H1 (cell line): ENCODE data around the gene HES4. TPM values are rescaled to one million over a fixed set of nuclear protein-coding genes. Genes with fewer than 3 reads are reported as not detected.

Experiments
- CTCF ChIA-PET: fragments of 300-600 bp; sonication (Branson Sonifier 250); formaldehyde crosslinking; loops from one replicate; lab custom pipeline; 2021; ENCODE audit not compliant: partially characterized antibody; lab: Charles Lee
- POLR2A ChIA-PET: fragments of 300-600 bp; sonication (Branson Sonifier 250); formaldehyde crosslinking; loops from one replicate; lab custom pipeline; 2021; ENCODE audit warnings: inconsistent platforms; ENCODE audit not compliant: partially characterized antibody; lab: Charles Lee
- DNase-seq, 2 experiments: peaks; one replicate each; pipeline versions ENCODE4 v3.0.0 to v3.0.0-alpha.2; 2010 to 2022; ENCODE audit warnings: low spot score in 2 of 2, low read depth in 1 of 2, mixed read lengths in 1 of 2
- FAIRE-seq: peaks from 2 replicates; lab custom pipeline; 2011; peaks lifted over from hg19 to GRCh38; lab: Jason Lieb, UNC
- H2AFZ ChIP-seq: 2 replicates; pipeline ENCODE4 v1.8.1; 2012; ENCODE audit warnings: low read length, inconsistent platforms
- H2AK5ac ChIP-seq: 2 replicates; pipeline ENCODE4 v1.6.1; 2013; ENCODE audit warnings: low read depth, low read length
- H2BK120ac ChIP-seq: replicated peaks from 2 replicates; pipeline ENCODE3; 2013; ENCODE audit warnings: low read depth, low read length, inconsistent platforms
- H2BK12ac ChIP-seq: 2 replicates; pipeline ENCODE4 v1.6.1; 2013; ENCODE audit warnings: low read depth, low read length
- H2BK15ac ChIP-seq: 2 replicates; pipeline ENCODE4 v1.6.1; 2013; ENCODE audit warnings: low read length
- H2BK20ac ChIP-seq: 2 replicates; pipeline ENCODE4 v1.6.1; 2013; ENCODE audit warnings: low read length
- H2BK5ac ChIP-seq: 2 replicates; pipeline ENCODE4 v1.6.1; 2013; ENCODE audit warnings: low read depth, low read length
- H3K14ac ChIP-seq: 2 replicates; pipeline ENCODE4 v1.6.1; 2013; ENCODE audit warnings: inconsistent platforms; ENCODE audit not compliant: insufficient read length
- H3K18ac ChIP-seq: 2 replicates; pipeline ENCODE4 v1.6.1; 2013; ENCODE audit warnings: low read length; ENCODE audit errors: extremely low read depth
- H3K23ac ChIP-seq: 2 replicates; pipeline ENCODE4 v1.6.1; 2013; ENCODE audit warnings: inconsistent platforms; ENCODE audit not compliant: insufficient read length
- H3K23me2 ChIP-seq: 2 replicates; pipeline ENCODE4 v1.6.1; 2013; ENCODE audit warnings: low read depth, low read length
- H3K27ac ChIP-seq: 2 replicates; pipeline ENCODE4 v1.6.1; 2011; ENCODE audit warnings: low read depth, low read length, inconsistent platforms
- H3K27me3 ChIP-seq, 4 experiments: replicated peaks in 1 of 4; 1 replicate in 1 of 4; 2 replicates in 3 of 4; pipeline versions ENCODE4 v1.6.1 to v1.8.1; 2011 to 2013; ENCODE audit warnings: low read length in 3 of 4, mild to moderate bottlenecking in 3 of 4, inconsistent platforms in 2 of 4, mixed read lengths in 2 of 4, moderate library complexity in 1 of 4; ENCODE audit not compliant: control insufficient read depth in 3 of 4, insufficient read depth in 3 of 4; ENCODE audit errors: extremely low read depth in 1 of 4
- H3K36me3 ChIP-seq, 4 experiments: 2 replicates each; pipeline versions ENCODE4 v1.6.1 to v1.8.1; 2011 to 2013; ENCODE audit warnings: mild to moderate bottlenecking in 4 of 4, low read length in 3 of 4, moderate library complexity in 2 of 4, control low read depth in 1 of 4, inconsistent platforms in 1 of 4; ENCODE audit not compliant: insufficient read depth in 4 of 4, control insufficient read depth in 2 of 4
- H3K4ac ChIP-seq: replicated peaks from 2 replicates; pipeline ENCODE3; 2013; ENCODE audit warnings: low read length, low read depth, mixed read lengths, inconsistent platforms; ENCODE audit not compliant: insufficient read length
- H3K4me1 ChIP-seq, 4 experiments: replicated peaks in 1 of 4; 1 replicate in 1 of 4; 2 replicates in 3 of 4; pipeline versions ENCODE4 v1.6.1 to v1.8.1; 2011 to 2013; ENCODE audit warnings: low read length in 3 of 4, inconsistent platforms in 2 of 4, mixed read lengths in 1 of 4; ENCODE audit not compliant: insufficient read depth in 4 of 4, control insufficient read depth in 3 of 4
- H3K4me2 ChIP-seq, 2 experiments: 2 replicates each; pipeline versions ENCODE4 v1.6.1 to v1.8.1; 2011 to 2013; ENCODE audit warnings: low read depth in 2 of 2, low read length in 2 of 2, control low read depth in 1 of 2, inconsistent platforms in 1 of 2, mild to moderate bottlenecking in 1 of 2; ENCODE audit not compliant: insufficient read depth in 1 of 2
- H3K4me3 ChIP-seq, 4 experiments: fragments of 200-600, 300-600 bp in 1 of 4; sonication (generic), shearing (Covaris generic), sonication (Bioruptor Twin) in 1 of 4; 2 replicates each; pipeline versions ENCODE4 v1.5.1 to v1.8.1; 2011 to 2016; ENCODE audit warnings: low read length in 4 of 4, low read depth in 3 of 4, control low read depth in 2 of 4, inconsistent platforms in 2 of 4, mild to moderate bottlenecking in 2 of 4, mixed read lengths in 1 of 4, moderate library complexity in 1 of 4; ENCODE audit not compliant: insufficient read depth in 2 of 4; ENCODE audit errors: extremely low read depth in 1 of 4
- H3K56ac ChIP-seq: replicated peaks from 2 replicates; pipeline ENCODE3; 2013; ENCODE audit warnings: low read depth, mild to moderate bottlenecking, mixed read lengths, low read length, inconsistent platforms; ENCODE audit not compliant: insufficient read length
- H3K79me1 ChIP-seq: 2 replicates; pipeline ENCODE4 v1.6.1; 2013; ENCODE audit warnings: low read depth, low read length, control low read depth
- H3K79me2 ChIP-seq, 2 experiments: 2 replicates each; pipeline versions ENCODE4 v1.6.1 to v1.8.1; 2012 to 2013; ENCODE audit warnings: low read length in 2 of 2, mild to moderate bottlenecking in 2 of 2, inconsistent platforms in 1 of 2; ENCODE audit not compliant: insufficient read depth in 2 of 2, control insufficient read depth in 1 of 2
- H3K9ac ChIP-seq, 4 experiments: replicated peaks in 1 of 4; 1 replicate in 1 of 4; 2 replicates in 3 of 4; pipeline versions ENCODE4 v1.6.1 to v1.8.1; 2011 to 2013; ENCODE audit warnings: low read depth in 3 of 4, low read length in 3 of 4, control low read depth in 2 of 4, mild to moderate bottlenecking in 2 of 4, moderate library complexity in 2 of 4, inconsistent platforms in 1 of 4; ENCODE audit errors: extremely low read depth in 1 of 4
- H3K9me3 ChIP-seq, 2 experiments: 2 replicates each; pipeline versions ENCODE4 v1.6.1 to v1.8.1; 2012 to 2013; ENCODE audit warnings: mild to moderate bottlenecking in 2 of 2, moderate library complexity in 2 of 2, control low read depth in 1 of 2, inconsistent platforms in 1 of 2, low read depth in 1 of 2, low read length in 1 of 2, mixed read lengths in 1 of 2; ENCODE audit not compliant: insufficient read depth in 2 of 2
- H4K20me1 ChIP-seq, 2 experiments: replicated peaks in 1 of 2; 2 replicates each; pipeline versions ENCODE3 to v1.8.1; 2011 to 2013; ENCODE audit warnings: inconsistent platforms in 2 of 2, low read length in 2 of 2, mild to moderate bottlenecking in 1 of 2; ENCODE audit not compliant: insufficient read depth in 2 of 2, control insufficient read depth in 1 of 2
- H4K5ac ChIP-seq: 2 replicates; pipeline ENCODE4 v1.6.1; 2013; ENCODE audit warnings: low read length, low read depth, mixed read lengths, inconsistent platforms; ENCODE audit not compliant: insufficient read length
- H4K8ac ChIP-seq: 2 replicates; pipeline ENCODE4 v1.8.0; 2013; ENCODE audit warnings: mild to moderate bottlenecking, moderate library complexity, low read length, inconsistent platforms; ENCODE audit not compliant: insufficient read depth; ENCODE audit errors: extremely low read depth
- H4K91ac ChIP-seq: replicated peaks from 2 replicates; pipeline ENCODE3; 2013; ENCODE audit warnings: low read length, mixed read lengths, inconsistent platforms; ENCODE audit not compliant: insufficient read length
- HDAC6 ChIP-seq: IDR thresholded peaks from one replicate; pipeline ENCODE4 v1.7.1; 2012; ENCODE audit warnings: low read depth, mild to moderate bottlenecking, inconsistent platforms, low read length, moderate library complexity
- MAFK ChIP-seq: IDR thresholded peaks from 2 replicates; pipeline ENCODE4 v1.6.1; 2012; ENCODE audit warnings: low read depth, mild to moderate bottlenecking, improper control_type of control experiment, low read length
- RNF2 ChIP-seq: fragments of 200-900, 300-1000 bp; sonication (generic); IDR thresholded peaks from 2 replicates; pipeline ENCODE4 v1.7.1; 2016; ENCODE audit warnings: borderline replicate concordance, low read depth, mild to moderate bottlenecking, antibody characterized with exemption, low read length; ENCODE audit not compliant: poor library complexity, severe bottlenecking; ENCODE audit errors: missing control alignments
- SIRT6 ChIP-seq: IDR thresholded peaks from one replicate; pipeline ENCODE4 v1.7.1; 2012; ENCODE audit warnings: low read length, inconsistent platforms
- SUZ12 ChIP-seq: fragments of 200-600 bp; sonication (generic); IDR thresholded peaks from 2 replicates; pipeline ENCODE4 v1.6.1; 2012; ENCODE audit warnings: mild to moderate bottlenecking, inconsistent platforms, low read length, moderate library complexity, mixed read lengths
- YY1 ChIP-seq: IDR thresholded peaks from 2 replicates; pipeline ENCODE4 v1.6.1; 2011; ENCODE audit warnings: low read depth, mild to moderate bottlenecking, low read length
- WGBS, 2 experiments: shearing (Covaris generic) in 1 of 2; methylation state at CpG; one replicate each; pipeline versions ENCODE4 v1.1.6 to v1.1.7; 2013 to 2015; ENCODE audit warnings: low lambda C conversion rate in 2 of 2, mixed read lengths in 2 of 2, inconsistent platforms in 1 of 2, low coverage in 1 of 2, missing lambda C conversion rate in 1 of 2; ENCODE audit not compliant: insufficient replicate concordance in 2 of 2, insufficient coverage in 1 of 2, insufficient read length in 1 of 2; ENCODE audit errors: extremely low coverage in 1 of 2, missing lambda C conversion rate in 1 of 2; 5-methylcytosine and 5-hydroxymethylcytosine counted together
- polyA plus RNA-seq, 7 experiments: library from polyadenylated mRNA; depleted of rRNA in 3 of 7; stranded (reverse) in 5 of 7; unstranded in 2 of 7; fragments of >200 nt in 5 of 7; fragments of 200-250 nt in 2 of 7; gene quantifications; 1 replicate in 5 of 7; 2 replicates in 1 of 7; 4 replicates in 1 of 7; pipeline versions ENCODE4 v1.2.1 to v1.2.3, GENCODE V29; 2011 to 2013; ENCODE audit warnings: missing spikeins in 2 of 7, mixed read lengths in 2 of 7
- total RNA-seq: library from RNA; stranded (reverse); fragmentation: NEBNext Ultra II Directional; extraction: Animal tissue kit (Norgen Biotek cat#: 25700); gene quantifications from 2 replicates; pipeline ENCODE4 v1.2.1, GENCODE V29; 2021
- TF ChIP-seq, protein P1 (sequence below), 3 experiments: IDR thresholded peaks; 1 replicate in 2 of 3; 2 replicates in 1 of 3; pipeline versions ENCODE4 v1.5.1 to v1.6.1; 2011; ENCODE audit warnings: low read length in 3 of 3, mild to moderate bottlenecking in 3 of 3, inconsistent platforms in 2 of 3, low read depth in 1 of 3, moderate library complexity in 1 of 3; ENCODE audit not compliant: insufficient read depth in 1 of 3; ENCODE audit errors: control extremely low read depth in 1 of 3
- TF ChIP-seq, protein P2 (sequence below): IDR thresholded peaks from 2 replicates; pipeline ENCODE4 v1.6.1; 2012; ENCODE audit warnings: inconsistent platforms

The HES4 gene
- total and polyA plus RNA-seq, 2 of the 8 experiments (the other 6 are each of a cell fraction or from before 2014, with no cell fraction given) = 2.8 to 3.5 TPM

DNA sequence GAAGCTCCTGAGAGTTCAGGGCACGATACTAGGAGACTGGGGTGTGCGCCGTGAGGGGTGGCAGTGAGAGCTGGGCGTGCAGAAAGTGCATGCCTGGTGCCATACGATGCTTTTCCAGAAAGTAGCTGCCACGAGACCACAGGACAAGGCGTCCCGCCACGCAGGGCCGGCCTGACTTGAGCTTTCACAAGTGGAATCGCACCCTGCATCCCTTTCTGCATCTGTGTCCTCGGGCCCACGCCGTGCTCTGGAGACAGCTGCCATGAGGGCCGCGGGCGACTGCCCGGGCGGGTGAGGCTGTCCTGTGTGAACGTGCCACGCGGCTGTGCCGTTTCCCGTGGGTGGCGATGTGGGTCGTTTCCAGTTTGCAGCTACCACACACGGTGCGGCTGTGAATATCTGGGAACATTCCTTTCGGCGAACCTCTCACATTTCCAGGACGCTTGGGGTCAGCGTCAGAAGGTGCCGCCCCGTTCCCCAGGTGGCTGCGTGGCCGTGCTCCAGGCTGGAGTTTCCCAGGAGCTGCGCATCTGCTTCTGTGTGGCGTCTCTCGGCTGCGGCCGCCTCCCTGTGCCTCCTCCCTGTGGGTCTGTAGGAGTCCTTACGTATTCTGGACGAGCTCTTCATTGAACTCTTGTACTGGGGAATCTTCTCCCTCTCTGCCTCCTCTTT lies 17.0 kb downstream of the HES4 start:
- no peaks in the 10 kb centered on the region for H3K79me1 ChIP-seq
- H3K9ac ChIP-seq = no peak overlapping the region
- H2BK5ac ChIP-seq = no peak overlapping the region
- WGBS, 2 experiments = 84% methylated on average over 42 of the region's 43 CpGs; no CpG with 5 or more reads in 1 of the 2 experiments
- peaks cover 0 to 25% (median 15%) of the 10 kb centered on the region in 4 experiments; a peak in 5 of 7 replicates for H3K27me3 ChIP-seq
- H2BK120ac ChIP-seq = no peak overlapping the region
- no peak overlapping the region for H3K4me3 ChIP-seq
- H3K4me2 ChIP-seq = no peak overlapping the region
- no peak overlapping the region for H3K14ac ChIP-seq
- H3K18ac ChIP-seq = no peak overlapping the region
- no peak overlapping the region for H2BK20ac ChIP-seq
- no peak overlapping the region for H3K23ac ChIP-seq
- no peaks in the 10 kb centered on the region for H3K36me3 ChIP-seq
- peaks cover 0 to 8% of the 10 kb centered on the region in 2 experiments for H4K20me1 ChIP-seq
- no peak overlapping the region for H2BK15ac ChIP-seq
- H3K4me1 ChIP-seq = no peaks in the 10 kb centered on the region; a peak in 1 of 7 replicates
- H3K23me2 ChIP-seq = no peaks in the 10 kb centered on the region; the same call in 1 of the 2 replicates
- FAIRE-seq = no peak
- H2AK5ac ChIP-seq = no peak overlapping the region
- H3K27ac ChIP-seq = no peak overlapping the region
- DNase-seq = no peak
- no peak overlapping the region for H4K91ac ChIP-seq
- H3K9me3 ChIP-seq = no peaks in the 10 kb centered on the region
- H4K5ac ChIP-seq = no peak overlapping the region
- CTCF ChIA-PET = interaction anchor here (1.0 to 6.9 kb wide), 28 partner anchors 9 to 308 kb away, joined by 3 to 86 read pairs (median 6); partner anchors contain the start of genes HES4, ISG15 and RNF223
- no peak overlapping the region for H3K4ac ChIP-seq
- no peaks in the 10 kb centered on the region for H3K79me2 ChIP-seq
- no peak overlapping the region for H2BK12ac ChIP-seq
- H2AFZ ChIP-seq = no peak overlapping the region
- POLR2A ChIA-PET = interaction anchor here (1.0 to 2.4 kb wide), 6 partner anchors 12 to 81 kb away, joined by 3 to 9 read pairs (median 4); no protein-coding TSS in a partner anchor
- H3K56ac ChIP-seq = no peak overlapping the region
- H4K8ac ChIP-seq = peak overlapping the region; percentile 51; the same call in 1 of the 2 replicates
- TF ChIP-seq SUZ12 (no peak), RNF2 (no peak), HDAC6 (no peak), SIRT6 (no peak), YY1 (no peak), MAFK (no peak)
- TF ChIP-seq, protein P1, sequence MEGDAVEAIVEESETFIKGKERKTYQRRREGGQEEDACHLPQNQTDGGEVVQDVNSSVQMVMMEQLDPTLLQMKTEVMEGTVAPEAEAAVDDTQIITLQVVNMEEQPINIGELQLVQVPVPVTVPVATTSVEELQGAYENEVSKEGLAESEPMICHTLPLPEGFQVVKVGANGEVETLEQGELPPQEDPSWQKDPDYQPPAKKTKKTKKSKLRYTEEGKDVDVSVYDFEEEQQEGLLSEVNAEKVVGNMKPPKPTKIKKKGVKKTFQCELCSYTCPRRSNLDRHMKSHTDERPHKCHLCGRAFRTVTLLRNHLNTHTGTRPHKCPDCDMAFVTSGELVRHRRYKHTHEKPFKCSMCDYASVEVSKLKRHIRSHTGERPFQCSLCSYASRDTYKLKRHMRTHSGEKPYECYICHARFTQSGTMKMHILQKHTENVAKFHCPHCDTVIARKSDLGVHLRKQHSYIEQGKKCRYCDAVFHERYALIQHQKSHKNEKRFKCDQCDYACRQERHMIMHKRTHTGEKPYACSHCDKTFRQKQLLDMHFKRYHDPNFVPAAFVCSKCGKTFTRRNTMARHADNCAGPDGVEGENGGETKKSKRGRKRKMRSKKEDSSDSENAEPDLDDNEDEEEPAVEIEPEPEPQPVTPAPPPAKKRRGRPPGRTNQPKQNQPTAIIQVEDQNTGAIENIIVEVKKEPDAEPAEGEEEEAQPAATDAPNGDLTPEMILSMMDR (IDR thresholded peaks at IDR 0.05; ENCODE audit: control extremely low read depth in 1 of 3, insufficient read depth in 1 of 3, low read depth in 1 of 3, low read length in 3 of 3) = no peak
- TF ChIP-seq, protein P2, sequence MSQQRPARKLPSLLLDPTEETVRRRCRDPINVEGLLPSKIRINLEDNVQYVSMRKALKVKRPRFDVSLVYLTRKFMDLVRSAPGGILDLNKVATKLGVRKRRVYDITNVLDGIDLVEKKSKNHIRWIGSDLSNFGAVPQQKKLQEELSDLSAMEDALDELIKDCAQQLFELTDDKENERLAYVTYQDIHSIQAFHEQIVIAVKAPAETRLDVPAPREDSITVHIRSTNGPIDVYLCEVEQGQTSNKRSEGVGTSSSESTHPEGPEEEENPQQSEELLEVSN = no peak
